Keratinocyte (primary cell): ENCODE results near the gene ALDH3A1. TPM values are rescaled to one million over a fixed set of nuclear protein-coding genes. Genes with fewer than 3 reads are reported as not detected.

Experiments
- DNase-seq: peaks from one replicate; pipeline ENCODE4 v3.0.0-alpha.2; 2011; ENCODE audit warnings: low read depth, missing footprints, low spot score
- FAIRE-seq: peaks from 2 replicates; lab custom pipeline; 2011; peaks lifted over from hg19 to GRCh38; lab: Jason Lieb, UNC
- H2AFZ ChIP-seq: 2 replicates; pipeline ENCODE4 v1.6.0; 2012; ENCODE audit warnings: low read length, control low read depth, inconsistent platforms; ENCODE audit not compliant: control insufficient read depth
- H3K27ac ChIP-seq: 2 replicates; pipeline ENCODE4 v1.5.1; 2011; ENCODE audit warnings: low read length; ENCODE audit not compliant: control insufficient read depth, insufficient read depth
- H3K27me3 ChIP-seq: 3 replicates; pipeline ENCODE4 v1.6.0; 2011; ENCODE audit warnings: low read length; ENCODE audit not compliant: control insufficient read depth, insufficient read depth; ENCODE audit errors: extremely low read depth
- H3K36me3 ChIP-seq, 2 experiments: 2 replicates in 1 of 2; 3 replicates in 1 of 2; pipeline ENCODE4 v1.5.1; 2011; ENCODE audit warnings: low read length in 2 of 2, mild to moderate bottlenecking in 1 of 2; ENCODE audit not compliant: control insufficient read depth in 2 of 2, insufficient read depth in 2 of 2; ENCODE audit errors: extremely low read depth in 1 of 2
- H3K4me1 ChIP-seq: 3 replicates; pipeline ENCODE4 v1.5.1; 2011; ENCODE audit warnings: low read length; ENCODE audit not compliant: control insufficient read depth, insufficient read depth; ENCODE audit errors: extremely low read depth
- H3K4me2 ChIP-seq: 3 replicates; pipeline ENCODE4 v1.6.0; 2011; ENCODE audit warnings: low read depth, low read length; ENCODE audit not compliant: control insufficient read depth, insufficient read depth; ENCODE audit errors: extremely low read depth
- H3K4me3 ChIP-seq, 3 experiments: fragments of 200-600 bp in 1 of 3; sonication (generic) in 1 of 3; 2 replicates in 2 of 3; 3 replicates in 1 of 3; pipeline ENCODE4 v1.5.1; 2011 to 2016; ENCODE audit warnings: low read length in 3 of 3, mild to moderate bottlenecking in 3 of 3, control low read depth in 2 of 3, inconsistent platforms in 1 of 3, low read depth in 1 of 3, mixed read lengths in 1 of 3, mixed run types in 1 of 3, moderate library complexity in 1 of 3; ENCODE audit not compliant: control insufficient read depth in 2 of 3, insufficient read depth in 2 of 3; ENCODE audit errors: extremely low read depth in 1 of 3
- H3K79me2 ChIP-seq: 2 replicates; pipeline ENCODE4 v1.6.0; 2012; ENCODE audit warnings: low read length; ENCODE audit not compliant: control insufficient read depth, insufficient read depth
- H3K9ac ChIP-seq: 3 replicates; pipeline ENCODE4 v1.6.0; 2011; ENCODE audit warnings: low read length; ENCODE audit not compliant: control insufficient read depth, insufficient read depth; ENCODE audit errors: extremely low read depth
- H3K9me1 ChIP-seq: 3 replicates; pipeline ENCODE4 v1.6.0; 2011; ENCODE audit warnings: low read length; ENCODE audit not compliant: control insufficient read depth, insufficient read depth; ENCODE audit errors: extremely low read depth
- H3K9me3 ChIP-seq: 2 replicates; pipeline ENCODE4 v1.5.1; 2012; ENCODE audit warnings: low read depth, low read length; ENCODE audit not compliant: control insufficient read depth
- H4K20me1 ChIP-seq: 3 replicates; pipeline ENCODE4 v1.6.0; 2011; ENCODE audit warnings: low read length; ENCODE audit not compliant: control insufficient read depth, insufficient read depth; ENCODE audit errors: extremely low read depth
- EZH2 ChIP-seq: IDR thresholded peaks from one replicate; pipeline ENCODE4 v1.6.1; 2012; ENCODE audit warnings: inconsistent platforms, mild to moderate bottlenecking, low read length, moderate library complexity
- dilution Hi-C: fragments of 300-500 bp; cut with MboI; formaldehyde crosslinking; loops from one replicate; pipeline ENCODE4 v1.7.0; 2020; ENCODE audit warnings: low sequenced_read_pairs; ENCODE audit not compliant: extremely low pct_ligation_motif_present
- polyA plus RNA-seq, 5 experiments: library from polyadenylated mRNA; depleted of rRNA in 3 of 5; stranded (reverse) in 3 of 5; stranded (forward) in 1 of 5; unstranded in 1 of 5; fragments of >200 nt; gene quantifications; 1 replicate in 1 of 5; 2 replicates in 3 of 5; 3 replicates in 1 of 5; pipeline versions ENCODE4 v1.2.1 to v1.2.3, GENCODE V29; 2011 to 2012; ENCODE audit warnings: missing spikeins in 2 of 5, low read depth in 1 of 5, low replicate concordance in 1 of 5
- TF ChIP-seq, protein P1 (sequence below), 3 experiments: IDR thresholded peaks in 1 of 3; conservative IDR thresholded peaks in 1 of 3; optimal IDR thresholded peaks in 1 of 3; 2 replicates in 2 of 3; 3 replicates in 1 of 3; pipeline versions ENCODE3 to v1.5.1; 2011; ENCODE audit warnings: low read length in 3 of 3, mild to moderate bottlenecking in 3 of 3, moderate library complexity in 2 of 3, control low read depth in 1 of 3, inconsistent platforms in 1 of 3; ENCODE audit not compliant: insufficient read depth in 2 of 3; ENCODE audit errors: extremely low read depth in 1 of 3

Gene ALDH3A1
- polyA plus RNA-seq, 1 donor (not counting 4 experiments of a cell fraction or from before 2014, with no cell fraction given): 5.8 TPM

DNA sequence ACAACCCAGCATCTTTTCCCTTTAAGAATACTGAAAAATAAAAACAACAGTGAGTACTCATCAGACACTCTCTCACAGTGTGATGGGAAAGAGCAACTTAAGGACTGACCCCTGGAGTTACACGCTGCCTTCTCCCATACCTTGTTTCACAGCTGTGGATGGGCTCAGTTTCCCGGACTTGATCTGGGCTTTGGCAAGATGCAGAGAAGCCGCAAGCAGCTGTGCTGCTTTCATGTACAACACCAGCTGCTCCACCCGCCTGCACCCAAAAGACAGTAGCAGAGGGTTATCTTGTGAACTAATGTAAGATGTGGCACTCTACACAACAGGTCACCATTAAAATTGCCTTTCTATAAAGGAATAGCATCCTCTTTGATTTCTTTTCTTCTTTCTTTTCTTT lies 32.7 kb upstream of the ALDH3A1 start:
- FAIRE-seq: no peak
- Histone ChIP-seq H3K4me2 (no peak overlapping the region), H3K36me3 (peaks cover 4 to 10% of the 10 kb centered on the region in 2 experiments), H3K27ac (no peak overlapping the region), H3K9me1 (no peaks in the 10 kb centered on the region), H3K9ac (no peak overlapping the region), H3K4me3 (no peak overlapping the region), H3K9me3 (no peaks in the 10 kb centered on the region), H3K79me2 (no peaks in the 10 kb centered on the region), H3K4me1 (no peaks in the 10 kb centered on the region), H4K20me1 (no peaks in the 10 kb centered on the region), H3K27me3 (no peaks in the 10 kb centered on the region), H2AFZ (no peak overlapping the region)
- dilution Hi-C loops: no loop called here
- no peak for DNase-seq
- TF ChIP-seq EZH2: no peak
- TF ChIP-seq, protein P1, sequence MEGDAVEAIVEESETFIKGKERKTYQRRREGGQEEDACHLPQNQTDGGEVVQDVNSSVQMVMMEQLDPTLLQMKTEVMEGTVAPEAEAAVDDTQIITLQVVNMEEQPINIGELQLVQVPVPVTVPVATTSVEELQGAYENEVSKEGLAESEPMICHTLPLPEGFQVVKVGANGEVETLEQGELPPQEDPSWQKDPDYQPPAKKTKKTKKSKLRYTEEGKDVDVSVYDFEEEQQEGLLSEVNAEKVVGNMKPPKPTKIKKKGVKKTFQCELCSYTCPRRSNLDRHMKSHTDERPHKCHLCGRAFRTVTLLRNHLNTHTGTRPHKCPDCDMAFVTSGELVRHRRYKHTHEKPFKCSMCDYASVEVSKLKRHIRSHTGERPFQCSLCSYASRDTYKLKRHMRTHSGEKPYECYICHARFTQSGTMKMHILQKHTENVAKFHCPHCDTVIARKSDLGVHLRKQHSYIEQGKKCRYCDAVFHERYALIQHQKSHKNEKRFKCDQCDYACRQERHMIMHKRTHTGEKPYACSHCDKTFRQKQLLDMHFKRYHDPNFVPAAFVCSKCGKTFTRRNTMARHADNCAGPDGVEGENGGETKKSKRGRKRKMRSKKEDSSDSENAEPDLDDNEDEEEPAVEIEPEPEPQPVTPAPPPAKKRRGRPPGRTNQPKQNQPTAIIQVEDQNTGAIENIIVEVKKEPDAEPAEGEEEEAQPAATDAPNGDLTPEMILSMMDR (optimal IDR thresholded peaks at IDR 0.05 in 1 of 3, IDR thresholded peaks at IDR 0.05 in 1 of 3, conservative IDR thresholded peaks at IDR 0.05 in 1 of 3; ENCODE audit: extremely low read depth in 1 of 3, insufficient read depth in 2 of 3, low read length in 3 of 3): no peak

DNA sequence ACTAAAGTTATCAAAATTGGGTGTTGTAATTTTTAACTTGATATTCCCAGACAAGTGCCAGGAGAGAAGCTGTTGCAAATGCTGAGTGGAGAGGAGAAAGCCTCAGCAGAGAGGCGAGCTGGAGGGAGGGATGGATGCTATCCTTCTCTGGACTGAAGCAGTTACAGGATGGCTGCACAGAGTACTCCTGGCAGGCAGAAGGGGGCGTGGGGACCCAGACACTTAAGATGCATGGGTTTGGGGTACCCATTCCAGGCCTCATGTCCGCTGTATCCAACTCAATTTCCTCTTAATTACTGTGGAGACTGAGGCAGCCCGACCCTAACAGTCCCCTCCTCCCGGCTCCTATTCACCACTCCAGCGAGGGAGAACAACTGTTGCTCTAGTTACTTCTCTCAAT lies 25.4 kb upstream of the ALDH3A1 start:
- no peaks in the 10 kb centered on the region for H4K20me1 ChIP-seq
- H3K9me1 ChIP-seq: no peaks in the 10 kb centered on the region
- H3K27ac ChIP-seq: no peak overlapping the region
- H3K36me3 ChIP-seq: peaks cover 4 to 5% of the 10 kb centered on the region in 2 experiments
- no peak overlapping the region for H3K9ac ChIP-seq
- dilution Hi-C loops: no loop called here
- TF ChIP-seq, protein P1 (optimal IDR thresholded peaks at IDR 0.05 in 1 of 3, IDR thresholded peaks at IDR 0.05 in 1 of 3, conservative IDR thresholded peaks at IDR 0.05 in 1 of 3; ENCODE audit: extremely low read depth in 1 of 3, insufficient read depth in 2 of 3, low read length in 3 of 3): no peak
- no peak for TF ChIP-seq EZH2
- no peaks in the 10 kb centered on the region for H3K4me1 ChIP-seq
- H3K4me3 ChIP-seq: no peak overlapping the region
- no peak overlapping the region for H3K4me2 ChIP-seq
- no peaks in the 10 kb centered on the region for H3K79me2 ChIP-seq
- no peak overlapping the region for H2AFZ ChIP-seq
- no peaks in the 10 kb centered on the region for H3K27me3 ChIP-seq
- FAIRE-seq (no peak), DNase-seq (no peak)
- no peaks in the 10 kb centered on the region for H3K9me3 ChIP-seq
